Lower lobe of right lung (tissue), 2 donors: ENCODE data around the gene YDJC. TPM values are rescaled to one million over a fixed set of nuclear protein-coding genes. Genes with fewer than 3 reads are reported as not detected.

Experiments used
- ATAC-seq, 2 donors: fragments of 200-7000 bp; cut with Tn5 transposase; one replicate each; pipeline ENCODE4 v1.9.1; 2020 to 2022; ENCODE audit warnings: mild to moderate bottlenecking in 2 of 2, moderate library complexity in 2 of 2
- DNase-seq: peaks from one replicate; pipeline ENCODE4 v3.0.0-alpha.2; 2020
- H3K27ac ChIP-seq: fragments of 200-600 bp; one replicate; pipeline ENCODE4 v1.8.0; 2022
- H3K27me3 ChIP-seq: fragments of 200-600 bp; one replicate; pipeline ENCODE4 v1.8.0; 2022; ENCODE audit warnings: low read depth
- H3K36me3 ChIP-seq: fragments of 200-600 bp; one replicate; pipeline ENCODE4 v1.8.0; 2022; ENCODE audit warnings: mild to moderate bottlenecking
- H3K4me1 ChIP-seq: fragments of 200-600 bp; one replicate; pipeline ENCODE4 v1.8.0; 2022
- H3K4me3 ChIP-seq: fragments of 200-600 bp; one replicate; pipeline ENCODE4 v1.8.0; 2022; ENCODE audit warnings: mild to moderate bottlenecking
- H3K9me3 ChIP-seq: fragments of 200-600 bp; one replicate; pipeline ENCODE4 v1.8.0; 2022
- CTCF ChIP-seq: fragments of 200-600 bp; IDR thresholded peaks from one replicate; pipeline ENCODE4 v1.8.0; 2022; ENCODE audit warnings: antibody characterized with exemption, mild to moderate bottlenecking
- intact Hi-C: fragments of 100-400 bp; cut with DNase I; formaldehyde crosslinking; loops from one replicate; pipeline ENCODE4 v1.11.0; 2022
- total RNA-seq: library from RNA; stranded (reverse); fragmentation: NEBNext Ultra II Directional; extraction: Animal tissue kit (Norgen Biotek cat#: 25700); gene quantifications from one replicate; pipeline ENCODE4 v1.2.1, GENCODE V29; 2021
- donor health status: DM: no; HTN: yes; CAD: no; lungs with severe emphysema.

The YDJC gene
- total RNA-seq, 1 donor from 2014 or later: 13.1 TPM

DNA sequence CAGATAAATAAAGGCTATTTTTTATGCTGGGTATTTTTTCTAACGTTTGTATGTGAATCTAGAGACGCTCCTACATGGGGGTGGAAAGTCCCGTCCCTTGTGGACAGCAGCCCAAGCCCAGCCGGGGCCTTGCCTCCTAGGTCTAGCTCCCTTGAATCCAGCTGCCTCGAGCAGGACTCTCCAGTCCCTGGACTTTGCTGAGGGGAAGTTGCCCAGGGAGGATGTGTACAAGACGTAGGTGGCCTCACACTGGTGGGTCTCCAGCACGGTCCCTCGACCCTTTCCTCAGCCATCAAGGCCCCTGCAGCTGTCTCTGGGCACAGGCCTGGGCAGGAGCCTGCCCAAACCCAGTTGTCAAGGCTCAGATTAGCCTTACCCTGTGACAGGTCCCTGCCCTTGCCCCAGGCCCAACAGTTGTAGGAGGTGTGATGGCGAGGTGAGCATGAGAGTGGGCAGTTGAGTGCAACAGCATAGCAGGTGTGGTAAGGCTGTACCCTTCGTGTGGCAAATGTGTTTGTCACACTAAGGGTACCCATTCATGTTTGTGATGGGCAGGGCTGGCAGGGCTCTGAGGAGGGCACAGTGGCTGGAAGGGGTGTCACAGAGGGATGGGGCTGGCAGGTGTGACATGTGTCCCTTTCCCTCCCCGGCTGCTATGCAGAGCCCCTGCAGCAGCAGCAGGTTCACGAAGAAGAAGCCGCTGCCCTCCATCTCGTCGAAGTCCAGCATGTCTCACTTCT lies 6.1 kb upstream of the YDJC start:
- Histone ChIP-seq H3K36me3 (no peaks in the 10 kb centered on the region), H3K27me3 (no peaks in the 10 kb centered on the region), H3K4me1 (no peaks in the 10 kb centered on the region), H3K27ac (no peak overlapping the region), H3K9me3 (no peaks in the 10 kb centered on the region), H3K4me3 (no peak overlapping the region)
- TF ChIP-seq CTCF: no peak
- intact Hi-C loops: no loop called here
- no peak for DNase-seq
- no peak for ATAC-seq

DNA sequence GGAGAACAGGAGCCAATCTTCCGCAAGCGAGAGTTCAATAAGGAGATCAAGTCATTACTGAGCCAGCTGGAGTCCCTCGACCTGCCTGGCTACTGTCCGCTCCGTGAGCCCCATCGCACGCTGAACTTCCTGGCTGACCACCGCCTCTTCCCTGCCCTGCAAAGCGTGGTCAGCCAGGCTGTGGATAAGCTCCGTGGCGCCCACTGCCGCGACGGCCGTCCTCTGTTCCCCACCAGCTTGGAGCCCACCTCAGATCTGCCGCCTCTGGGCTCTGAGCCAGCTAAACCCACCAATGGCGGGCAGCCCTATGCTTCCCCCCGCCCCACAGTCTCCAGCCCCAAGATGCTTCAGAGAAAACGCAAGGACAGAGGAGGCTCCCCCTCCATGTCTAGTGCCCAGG lies 5.0 kb upstream of the YDJC start:
- DNase-seq: no peak
- no peak for TF ChIP-seq CTCF
- Histone ChIP-seq H3K4me1 (peaks cover 4% of the 10 kb centered on the region), H3K27me3 (no peaks in the 10 kb centered on the region), H3K9me3 (no peaks in the 10 kb centered on the region), H3K27ac (no peak overlapping the region), H3K36me3 (no peaks in the 10 kb centered on the region), H3K4me3 (no peak overlapping the region)
- intact Hi-C loops: no loop called here
- ATAC-seq: no peak

GRCh38 chr22:21634081-21634480 lies 4.3 kb upstream of the YDJC start:
- ATAC-seq: no peak
- peaks cover 7% of the 10 kb centered on the region for H3K4me1 ChIP-seq
- no peaks in the 10 kb centered on the region for H3K36me3 ChIP-seq
- H3K27me3 ChIP-seq: no peaks in the 10 kb centered on the region
- DNase-seq: no peak
- H3K27ac ChIP-seq: no peak overlapping the region
- intact Hi-C loops: no loop called here
- H3K4me3 ChIP-seq: no peak overlapping the region
- H3K9me3 ChIP-seq: no peaks in the 10 kb centered on the region
- TF ChIP-seq CTCF: no peak

DNA sequence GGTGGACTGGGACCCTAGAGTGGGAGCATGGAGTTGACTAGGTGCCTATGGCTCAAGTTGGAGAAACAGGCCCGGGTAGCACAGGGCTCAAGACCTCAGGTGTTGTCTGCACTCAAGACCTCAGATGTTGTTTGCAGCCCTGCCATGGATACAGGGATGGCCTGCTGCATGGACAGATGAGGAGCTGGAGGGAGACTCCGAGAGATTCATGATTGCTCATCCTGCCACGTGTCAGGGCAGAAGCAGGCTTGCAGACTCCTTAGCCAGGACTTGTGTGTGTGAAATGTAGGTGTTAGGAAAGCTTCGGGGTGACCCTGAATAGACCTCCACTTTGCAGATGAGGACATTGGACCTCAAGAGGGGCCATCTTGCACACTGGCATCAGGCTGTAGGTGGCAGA lies 3.7 kb upstream of the YDJC start:
- ATAC-seq (no peak), DNase-seq (no peak)
- Histone ChIP-seq H3K27me3 (no peaks in the 10 kb centered on the region), H3K27ac (no peak overlapping the region), H3K36me3 (no peaks in the 10 kb centered on the region), H3K9me3 (no peaks in the 10 kb centered on the region), H3K4me3 (no peak overlapping the region), H3K4me1 (peaks cover 13% of the 10 kb centered on the region)
- no peak for TF ChIP-seq CTCF
- intact Hi-C loops: no loop called here

- TF ChIP-seq CTCF: no peak
- Histone ChIP-seq H3K27ac (no peak overlapping the region), H3K4me1 (peaks cover 18% of the 10 kb centered on the region), H3K4me3 (no peak overlapping the region), H3K9me3 (no peaks in the 10 kb centered on the region), H3K27me3 (no peaks in the 10 kb centered on the region), H3K36me3 (peaks cover 5% of the 10 kb centered on the region)
- ATAC-seq (no peak), DNase-seq (no peak)
- intact Hi-C loops: no loop called here
Measured at GRCh38 chr22:21632931-21633330, 3.1 kb upstream of the YDJC start.
